Heart left ventricle (tissue), 16 donors: Measurements from ENCODE around the gene PCOLCE2. TPM values are rescaled to one million over a fixed set of nuclear protein-coding genes. Genes with fewer than 3 reads are reported as not detected.

Experiments
- ATAC-seq, 4 donors: fragments of 200-7000 bp; cut with Tn5 transposase; one replicate each; pipeline ENCODE4 v1.9.1; 2020 to 2022; ENCODE audit warnings: moderate library complexity in 4 of 4, mild to moderate bottlenecking in 3 of 4, moderate number of reproducible peaks in 1 of 4
- DNase-seq, 5 donors: peaks; one replicate each; pipeline ENCODE4 v3.0.0-alpha.2; 2020
- H3K27ac ChIP-seq, 12 donors: fragments of 200-600 bp; sonication (generic) in 4 of 12; one replicate each; pipeline versions ENCODE4 v1.5.0 to v1.8.0; 2016 to 2022; ENCODE audit warnings: mild to moderate bottlenecking in 2 of 12
- H3K27me3 ChIP-seq, 9 donors: fragments of 200-600 bp; sonication (generic) in 2 of 9; one replicate each; pipeline versions ENCODE4 v1.5.1 to v1.8.0; 2016 to 2022; ENCODE audit warnings: mild to moderate bottlenecking in 3 of 9
- H3K36me3 ChIP-seq, 9 donors: fragments of 200-600 bp; sonication (generic) in 2 of 9; one replicate each; pipeline versions ENCODE4 v1.5.0 to v1.8.0; 2018 to 2022; ENCODE audit warnings: mild to moderate bottlenecking in 2 of 9
- H3K4me1 ChIP-seq, 12 donors: fragments of 200-600 bp; sonication (generic) in 4 of 12; one replicate each; pipeline versions ENCODE4 v1.5.0 to v1.8.0; 2016 to 2022; ENCODE audit warnings: mild to moderate bottlenecking in 3 of 12
- H3K4me3 ChIP-seq, 12 donors: fragments of 200-600 bp; sonication (generic) in 4 of 12; one replicate each; pipeline versions ENCODE4 v1.5.0 to v1.8.0; 2017 to 2022; ENCODE audit warnings: mild to moderate bottlenecking in 9 of 12, moderate library complexity in 4 of 12
- H3K9me3 ChIP-seq, 12 donors: fragments of 200-600 bp; sonication (generic) in 4 of 12; one replicate each; pipeline versions ENCODE4 v1.5.0 to v1.8.0; 2016 to 2022; ENCODE audit warnings: mild to moderate bottlenecking in 1 of 12
- POLR2A ChIP-seq, 2 donors: fragments of 450-650 bp; IDR thresholded peaks; one replicate each; pipeline ENCODE4 v1.6.1; 2017; ENCODE audit warnings: antibody characterized with exemption in 2 of 2, mild to moderate bottlenecking in 2 of 2, moderate library complexity in 2 of 2
- WGBS, 4 donors: extraction: QIAGEN DNeasy Blood & Tissue Kit in 2 of 4; methylation state at CpG; one replicate each; pipeline versions ENCODE4 v1.1.5 to v1.1.7; 2013 to 2018; 5-methylcytosine and 5-hydroxymethylcytosine counted together
- intact Hi-C, 10 donors: fragments of 100-400 bp; cut with DNase I; formaldehyde crosslinking; loops; one replicate each; pipeline versions ENCODE4 v1.11.1 to v1.14.2; 2022
- polyA plus RNA-seq, 2 donors: library from polyadenylated mRNA; stranded (reverse); fragments of 200-250 nt; gene quantifications; one replicate each; pipeline ENCODE4 v1.2.3, GENCODE V29; 2013
- total RNA-seq, 9 donors: library from RNA; depleted of rRNA in 2 of 9; stranded (reverse); fragments of >200 nt in 2 of 9; fragmentation: NEBNext Ultra II Directional in 3 of 9; extraction: Animal tissue kit (Norgen Biotek cat#: 25700) in 3 of 9; gene quantifications; one replicate each; pipeline versions ENCODE4 v1.1.0 to v1.2.4, GENCODE V29; 2016 to 2023
- TF ChIP-seq, protein P1 (sequence below), 12 donors: fragments of 200-600 bp; sonication (generic) in 4 of 12; IDR thresholded peaks; one replicate each; pipeline versions ENCODE4 v1.5.0 to v1.8.0; 2018 to 2022; ENCODE audit warnings: antibody characterized with exemption in 12 of 12, mild to moderate bottlenecking in 5 of 12
- donor health status: ischemic (EF 13 %, LVEDD 7.1; RV severe dilation, severe dysfunction).
- donor health status: healthy with polysubstance abuse.
- donor health status: DM: no; HTN: yes; CAD: no.
- donor health status: DM: no; HTN: no; CAD: no.
- donor health status: ischemic (EF 25% LVEDD 6.9; RV normal size, moderate dysfunction).
- donor health status: ischemic (EF 25% LVEDD 5.7; RV mildly dilated, moderate dysfunction).
- donor health status: healthy.
- donor health status: DM: yes; HTN: yes; CAD: no.
- donor health status: ischemic (EF 35%, LVEDD 5.7; RV mildly dilated, moderate dysfunction).
- donor health status: nonischemic (EF 11% LVEDD 7.7; RV severe dilation, severe dysfunction).
- donor health status: DM: yes; HTN: yes; CAD: no.
- donor health status: PGD.
- donor health status: ischemic (EF 29% LVEDD 5.4; RV normal size, mild dysfunction).
- donor health status: nonischemic (EF 23%, LVEDD 6.1; RV moderate dilation, normal function).

PCOLCE2 gene
- total and polyA plus RNA-seq, 11 donors, result 47.5 to 152 (median 66.7) TPM

DNA sequence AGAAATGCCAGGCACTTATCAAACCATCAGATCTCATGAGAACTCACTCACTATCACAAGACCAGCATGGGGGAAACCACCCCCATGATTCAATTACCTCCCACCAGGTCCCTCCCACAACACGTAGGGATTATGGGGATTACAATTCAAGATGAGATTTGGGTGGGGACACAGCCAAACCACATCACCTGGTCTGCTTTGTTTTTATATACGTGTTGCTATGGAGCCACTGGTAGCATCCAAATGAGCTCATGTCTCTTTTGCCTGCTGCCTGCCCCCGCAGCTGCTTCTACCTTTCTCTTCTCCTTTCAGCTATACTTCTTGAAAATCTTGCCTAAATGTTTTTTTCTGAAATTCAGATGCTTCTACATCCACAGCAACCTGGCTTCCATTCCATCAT, 26.8 kb upstream of the PCOLCE2 start:
- DNase-seq (no peak), ATAC-seq (no peak)
- peaks cover 0 to 39% (median 13%) of the 10 kb centered on the region in 12 donors for H3K4me1 ChIP-seq
- no peaks in the 10 kb centered on the region for H3K9me3 ChIP-seq
- WGBS, 4 donors, result 79 to 97% (median 83%) methylated on average over 3 of the region's 3 CpGs
- intact Hi-C loops, result no loop called here
- H3K27me3 ChIP-seq, result no peaks in the 10 kb centered on the region
- TF ChIP-seq, protein P1, sequence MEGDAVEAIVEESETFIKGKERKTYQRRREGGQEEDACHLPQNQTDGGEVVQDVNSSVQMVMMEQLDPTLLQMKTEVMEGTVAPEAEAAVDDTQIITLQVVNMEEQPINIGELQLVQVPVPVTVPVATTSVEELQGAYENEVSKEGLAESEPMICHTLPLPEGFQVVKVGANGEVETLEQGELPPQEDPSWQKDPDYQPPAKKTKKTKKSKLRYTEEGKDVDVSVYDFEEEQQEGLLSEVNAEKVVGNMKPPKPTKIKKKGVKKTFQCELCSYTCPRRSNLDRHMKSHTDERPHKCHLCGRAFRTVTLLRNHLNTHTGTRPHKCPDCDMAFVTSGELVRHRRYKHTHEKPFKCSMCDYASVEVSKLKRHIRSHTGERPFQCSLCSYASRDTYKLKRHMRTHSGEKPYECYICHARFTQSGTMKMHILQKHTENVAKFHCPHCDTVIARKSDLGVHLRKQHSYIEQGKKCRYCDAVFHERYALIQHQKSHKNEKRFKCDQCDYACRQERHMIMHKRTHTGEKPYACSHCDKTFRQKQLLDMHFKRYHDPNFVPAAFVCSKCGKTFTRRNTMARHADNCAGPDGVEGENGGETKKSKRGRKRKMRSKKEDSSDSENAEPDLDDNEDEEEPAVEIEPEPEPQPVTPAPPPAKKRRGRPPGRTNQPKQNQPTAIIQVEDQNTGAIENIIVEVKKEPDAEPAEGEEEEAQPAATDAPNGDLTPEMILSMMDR (IDR thresholded peaks at IDR 0.05), result no peak
- no peak for TF ChIP-seq POLR2A (IDR thresholded peaks at IDR 0.05)
- H3K27ac ChIP-seq, result no peak overlapping the region
- no peaks in the 10 kb centered on the region for H3K36me3 ChIP-seq
- H3K4me3 ChIP-seq, result no peak overlapping the region

DNA sequence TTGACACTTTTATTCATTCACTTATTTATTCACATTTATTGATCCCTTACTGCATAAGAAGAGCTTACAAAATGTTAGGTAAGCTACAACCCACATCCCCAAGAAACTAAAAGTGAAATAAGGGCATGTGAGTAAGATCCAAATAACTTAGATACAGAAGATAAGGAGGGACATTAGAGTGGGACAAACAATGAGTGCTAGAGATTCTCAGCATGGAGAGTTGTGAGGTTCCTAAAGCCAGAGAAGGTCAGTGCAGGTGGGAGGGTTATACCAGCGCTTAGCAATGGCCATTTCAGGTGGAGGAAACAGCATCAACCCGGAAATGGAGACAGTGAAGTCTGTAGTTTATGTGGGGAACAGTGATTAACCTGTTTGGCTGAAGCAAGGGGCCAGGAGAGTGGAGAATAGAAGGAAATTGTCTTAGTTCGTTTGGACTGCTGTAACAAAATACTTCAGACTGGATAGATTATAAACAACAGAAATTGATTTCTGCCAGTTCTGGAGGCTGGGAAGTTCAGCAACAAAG, 25.5 kb upstream of the PCOLCE2 start:
- no peak for TF ChIP-seq POLR2A (IDR thresholded peaks at IDR 0.05)
- TF ChIP-seq, protein P1 (IDR thresholded peaks at IDR 0.05), result no peak
- ATAC-seq, result no peak
- DNase-seq, result no peak
- WGBS, 4 donors, result 45 to 65% (median 53%) methylated on average over 3 of the region's 3 CpGs
- Histone ChIP-seq H3K4me3 (no peak overlapping the region), H3K27ac (no peak overlapping the region), H3K27me3 (no peaks in the 10 kb centered on the region), H3K9me3 (no peaks in the 10 kb centered on the region), H3K4me1 (peaks cover 0 to 52% (median 23%) of the 10 kb centered on the region in 12 donors), H3K36me3 (no peaks in the 10 kb centered on the region)
- intact Hi-C loops, result no loop called here

DNA sequence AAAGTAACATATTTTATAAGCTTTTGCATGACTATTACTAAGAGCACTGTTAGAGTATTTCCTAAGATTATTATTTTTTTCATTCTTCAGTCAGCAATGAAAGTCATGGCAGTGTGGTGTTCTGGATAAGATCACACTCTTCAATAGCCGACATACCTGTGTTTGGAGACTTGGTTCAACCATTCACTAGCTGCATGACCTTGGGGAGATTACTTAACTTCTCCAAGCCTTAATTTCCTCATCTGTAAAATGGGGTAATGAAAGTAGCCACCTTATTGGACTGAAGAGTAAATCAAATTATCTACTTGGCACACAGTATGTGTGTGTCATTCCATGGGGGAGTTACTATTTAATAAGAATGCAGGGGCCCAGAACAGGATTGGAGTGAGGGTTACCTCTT, 24.5 kb upstream of the PCOLCE2 start:
- 50 to 68% (median 66%) methylated on average over 1 of the region's 1 CpG for WGBS, 4 donors
- peak in 1 of 4 donors; percentile 6 for ATAC-seq
- Histone ChIP-seq H3K27ac (peak overlapping the region in 10 of 12 donors; percentile 7 to 87 (median 64)), H3K4me3 (no peak overlapping the region), H3K9me3 (no peaks in the 10 kb centered on the region), H3K36me3 (no peaks in the 10 kb centered on the region), H3K27me3 (no peaks in the 10 kb centered on the region), H3K4me1 (peaks cover 0 to 52% (median 24%) of the 10 kb centered on the region in 12 donors)
- no peak for DNase-seq
- intact Hi-C loops, result no loop called here
- TF ChIP-seq, protein P1 (IDR thresholded peaks at IDR 0.05), result no peak
- no peak for TF ChIP-seq POLR2A (IDR thresholded peaks at IDR 0.05)

DNA sequence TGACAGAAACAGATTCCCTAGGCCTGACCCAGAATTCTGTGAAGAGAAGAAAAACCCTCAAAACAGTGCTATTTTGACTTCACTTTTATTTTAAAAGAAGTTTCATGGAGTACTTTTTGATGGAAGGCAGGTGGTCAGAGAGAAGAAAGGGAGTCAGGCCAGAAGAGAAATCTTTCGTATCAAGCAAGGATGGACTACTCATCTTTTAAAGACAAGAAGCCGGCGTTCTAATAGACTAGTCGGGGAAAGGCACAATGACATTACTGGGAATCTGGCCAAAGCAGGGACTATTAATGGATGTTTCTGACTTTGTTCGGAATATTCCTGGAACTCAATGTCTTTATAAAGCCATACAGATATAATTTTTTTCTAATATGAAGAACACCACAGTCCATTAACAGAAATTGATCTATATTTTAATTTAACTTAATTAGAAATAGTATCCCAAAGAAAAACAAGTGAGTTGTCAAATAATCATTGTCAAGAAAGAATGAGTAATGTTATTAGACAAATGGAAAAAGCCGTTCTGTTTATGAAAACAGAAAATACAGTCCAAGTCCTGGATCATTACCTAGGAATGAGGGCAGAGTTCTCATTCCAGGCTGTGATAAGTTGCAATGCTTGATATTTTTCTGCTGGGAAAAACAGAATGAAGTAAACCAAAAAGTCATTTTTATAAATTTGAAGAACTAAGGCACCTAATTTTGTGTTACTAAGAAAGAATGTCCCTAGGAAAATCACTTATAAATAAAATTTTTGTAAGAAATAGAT, 23.7 kb upstream of the PCOLCE2 start:
- Histone ChIP-seq H3K9me3 (no peaks in the 10 kb centered on the region), H3K27me3 (no peaks in the 10 kb centered on the region), H3K4me1 (peaks cover 0 to 52% (median 24%) of the 10 kb centered on the region in 12 donors), H3K4me3 (no peak overlapping the region), H3K27ac (peak overlapping the region; percentile 7 to 87 (median 59)), H3K36me3 (no peaks in the 10 kb centered on the region)
- ATAC-seq, result peak in 3 of 4 donors; percentile 55 to 62 (median 62)
- intact Hi-C loops, result no loop called here
- WGBS, 4 donors, result 23 to 30% (median 28%) methylated on average over 6 of the region's 6 CpGs
- peak in 1 of 5 donors; percentile 25 for DNase-seq
- TF ChIP-seq POLR2A (IDR thresholded peaks at IDR 0.05), result no peak
- TF ChIP-seq, protein P1 (IDR thresholded peaks at IDR 0.05), result no peak
